HUES64 (cell line): ENCODE measurements around the gene PSMG3. TPM values are rescaled to one million over a fixed set of nuclear protein-coding genes. Genes with fewer than 3 reads are reported as not detected.

Source experiments
- H3K27ac ChIP-seq: 2 replicates; pipeline ENCODE4 v1.7.0; 2013; ENCODE audit warnings: low read depth, low read length, inconsistent platforms
- H3K27me3 ChIP-seq: 2 replicates; pipeline ENCODE4 v1.6.1; 2013; ENCODE audit warnings: mild to moderate bottlenecking, low read length; ENCODE audit not compliant: insufficient read depth
- H3K36me3 ChIP-seq: 2 replicates; pipeline ENCODE4 v1.6.1; 2013; ENCODE audit warnings: mild to moderate bottlenecking, low read length; ENCODE audit not compliant: insufficient read depth
- H3K4me1 ChIP-seq: 2 replicates; pipeline ENCODE4 v1.6.1; 2013; ENCODE audit warnings: mild to moderate bottlenecking, low read length, moderate library complexity; ENCODE audit not compliant: insufficient read depth
- H3K4me3 ChIP-seq: 2 replicates; pipeline ENCODE4 v1.5.1; 2013; ENCODE audit warnings: mild to moderate bottlenecking, low read length, moderate library complexity
- H3K9ac ChIP-seq: 2 replicates; pipeline ENCODE4 v1.6.1; 2013; ENCODE audit warnings: mild to moderate bottlenecking, low read depth, low read length
- H3K9me3 ChIP-seq: 2 replicates; pipeline ENCODE4 v1.6.1; 2013; ENCODE audit warnings: low read depth, low read length; ENCODE audit not compliant: insufficient read depth
- WGBS: fragments of 150-250, 120-280 bp; methylation state at CpG from one replicate; pipeline ENCODE4 v1.1.7; 2013; ENCODE audit warnings: missing lambda C conversion rate; 5-methylcytosine and 5-hydroxymethylcytosine counted together
- polyA plus RNA-seq, 2 experiments: library from polyadenylated mRNA; stranded (reverse); fragments of 50-300 nt; gene quantifications; one replicate each; pipeline ENCODE4 v1.2.3, GENCODE V29; 2013

Gene PSMG3
- polyA plus RNA-seq (2013, experiment 1 of 2) = 39.5 TPM
- polyA plus RNA-seq (2013, experiment 2 of 2) = 35.7 TPM

- Histone ChIP-seq H3K4me3 (peak within 1 kb of the TSS; percentile 93), H3K9me3 (no peaks in the 10 kb centered on the region), H3K27me3 (no peaks in the 10 kb centered on the region), H3K36me3 (peaks cover 5% of the 10 kb centered on the region), H3K4me1 (peaks cover 14% of the 10 kb centered on the region), H3K27ac (peak within 1 kb of the TSS; percentile 79), H3K9ac (peak within 1 kb of the TSS; percentile 85)
- WGBS = 50% methylated on average over 95 of the region's 95 CpGs
Observed at GRCh38 chr7:1569833-1570632, at the start of gene PSMG3. Gene PSMG3, minus strand, starts transcription at chr7:1570032. Its CDS starts 693 bp downstream, at chr7:1569339.

GRCh38 chr7:1618475-1618874 is 48.6 kb upstream of the PSMG3 start:
- H3K36me3 ChIP-seq = no peaks in the 10 kb centered on the region
- no peak overlapping the region for H3K4me3 ChIP-seq
- 76% methylated on average over 3 of the region's 3 CpGs for WGBS
- no peaks in the 10 kb centered on the region for H3K27me3 ChIP-seq
- H3K9ac ChIP-seq = no peak overlapping the region
- no peaks in the 10 kb centered on the region for H3K9me3 ChIP-seq
- H3K27ac ChIP-seq = no peak overlapping the region
- H3K4me1 ChIP-seq = no peaks in the 10 kb centered on the region

GRCh38 chr7:1617957-1618356 is 48.1 kb upstream of the PSMG3 start:
- no peaks in the 10 kb centered on the region for H3K36me3 ChIP-seq
- H3K9ac ChIP-seq = no peak overlapping the region
- 89% methylated on average over 8 of the region's 8 CpGs for WGBS
- no peaks in the 10 kb centered on the region for H3K9me3 ChIP-seq
- H3K27me3 ChIP-seq = no peaks in the 10 kb centered on the region
- H3K4me1 ChIP-seq = no peaks in the 10 kb centered on the region
- no peak overlapping the region for H3K27ac ChIP-seq
- no peak overlapping the region for H3K4me3 ChIP-seq

GRCh38 chr7:1616741-1617140 is 46.9 kb upstream of the PSMG3 start:
- no peaks in the 10 kb centered on the region for H3K27me3 ChIP-seq
- no peaks in the 10 kb centered on the region for H3K9me3 ChIP-seq
- no peak overlapping the region for H3K27ac ChIP-seq
- 95% methylated on average over 8 of the region's 8 CpGs for WGBS
- no peak overlapping the region for H3K9ac ChIP-seq
- no peaks in the 10 kb centered on the region for H3K4me1 ChIP-seq
- no peaks in the 10 kb centered on the region for H3K36me3 ChIP-seq
- H3K4me3 ChIP-seq = no peak overlapping the region

GRCh38 chr7:1611708-1612241 is 41.9 kb upstream of the PSMG3 start:
- H3K27ac ChIP-seq = no peak overlapping the region
- 88% methylated on average over 8 of the region's 10 CpGs for WGBS
- H3K27me3 ChIP-seq = no peaks in the 10 kb centered on the region
- no peaks in the 10 kb centered on the region for H3K9me3 ChIP-seq
- H3K9ac ChIP-seq = no peak overlapping the region
- no peaks in the 10 kb centered on the region for H3K4me1 ChIP-seq
- no peak overlapping the region for H3K4me3 ChIP-seq
- no peaks in the 10 kb centered on the region for H3K36me3 ChIP-seq

- WGBS = 92% methylated on average over 26 of the region's 26 CpGs
- H3K4me3 ChIP-seq = no peak overlapping the region
- no peak overlapping the region for H3K27ac ChIP-seq
- H3K36me3 ChIP-seq = no peaks in the 10 kb centered on the region
- no peak overlapping the region for H3K9ac ChIP-seq
- H3K4me1 ChIP-seq = no peaks in the 10 kb centered on the region
- no peaks in the 10 kb centered on the region for H3K9me3 ChIP-seq
- H3K27me3 ChIP-seq = no peaks in the 10 kb centered on the region
Observed at GRCh38 chr7:1610678-1611302, 41.0 kb upstream of the PSMG3 start.

- Histone ChIP-seq H3K4me1 (no peaks in the 10 kb centered on the region), H3K27me3 (no peaks in the 10 kb centered on the region), H3K36me3 (no peaks in the 10 kb centered on the region), H3K4me3 (no peak overlapping the region), H3K9ac (no peak overlapping the region), H3K27ac (no peak overlapping the region), H3K9me3 (no peaks in the 10 kb centered on the region)
- 85% methylated on average over 24 of the region's 24 CpGs for WGBS
Observed at GRCh38 chr7:1610013-1610677, 40.3 kb upstream of the PSMG3 start.

GRCh38 chr7:1609023-1609422 is 39.2 kb upstream of the PSMG3 start:
- no peaks in the 10 kb centered on the region for H3K4me1 ChIP-seq
- 87% methylated on average over 10 of the region's 10 CpGs for WGBS
- no peaks in the 10 kb centered on the region for H3K9me3 ChIP-seq
- H3K4me3 ChIP-seq = no peak overlapping the region
- no peaks in the 10 kb centered on the region for H3K36me3 ChIP-seq
- H3K27ac ChIP-seq = no peak overlapping the region
- no peak overlapping the region for H3K9ac ChIP-seq
- no peaks in the 10 kb centered on the region for H3K27me3 ChIP-seq

DNA sequence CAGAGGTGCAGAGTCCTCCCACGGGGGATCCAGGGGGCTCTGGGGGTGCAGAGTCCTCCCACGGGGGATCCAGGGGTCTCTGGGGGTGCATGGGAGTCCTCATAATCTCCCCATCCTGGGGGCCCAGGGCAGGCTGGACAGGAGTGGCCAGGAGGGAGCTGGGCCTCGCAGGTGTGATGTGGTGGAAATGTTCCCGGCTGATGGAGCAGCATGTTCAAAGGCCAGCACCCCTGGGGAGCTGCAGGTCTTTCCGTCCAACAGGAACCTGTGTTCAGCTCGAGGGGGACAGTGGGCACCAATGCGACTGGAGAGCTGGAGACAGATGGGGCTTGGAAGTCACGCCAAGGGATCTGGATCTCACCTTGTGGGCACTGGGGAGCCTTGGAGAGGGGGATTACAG is 38.5 kb upstream of the PSMG3 start:
- H3K4me3 ChIP-seq = no peak overlapping the region
- H3K9ac ChIP-seq = no peak overlapping the region
- H3K27ac ChIP-seq = no peak overlapping the region
- H3K9me3 ChIP-seq = no peaks in the 10 kb centered on the region
- 91% methylated on average over 8 of the region's 8 CpGs for WGBS
- H3K4me1 ChIP-seq = no peaks in the 10 kb centered on the region
- H3K27me3 ChIP-seq = no peaks in the 10 kb centered on the region
- no peaks in the 10 kb centered on the region for H3K36me3 ChIP-seq

DNA sequence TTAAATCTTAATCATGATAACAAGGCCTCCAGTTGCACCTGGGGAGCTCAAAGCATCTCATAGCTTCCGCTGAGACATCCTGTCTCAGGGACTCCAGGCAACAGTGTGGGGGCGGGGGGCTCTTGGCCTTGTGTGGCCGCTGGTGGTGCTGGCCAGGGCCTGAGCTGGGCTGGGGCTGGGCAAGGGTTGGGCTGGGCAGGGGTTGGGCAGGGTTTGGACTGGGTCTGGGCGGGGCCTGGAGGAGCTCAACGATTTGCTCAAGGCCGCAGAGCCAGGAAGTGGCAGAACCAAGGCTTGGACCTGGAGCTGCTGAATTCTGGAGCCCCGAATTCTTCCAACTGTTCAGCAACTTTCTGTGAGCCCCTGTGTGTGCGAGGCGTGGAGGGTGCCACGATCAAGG is 37.9 kb upstream of the PSMG3 start:
- WGBS = 68% methylated on average over 10 of the region's 10 CpGs
- no peak overlapping the region for H3K27ac ChIP-seq
- H3K9me3 ChIP-seq = no peaks in the 10 kb centered on the region
- no peaks in the 10 kb centered on the region for H3K36me3 ChIP-seq
- H3K4me3 ChIP-seq = no peak overlapping the region
- H3K27me3 ChIP-seq = no peaks in the 10 kb centered on the region
- H3K4me1 ChIP-seq = no peaks in the 10 kb centered on the region
- H3K9ac ChIP-seq = no peak overlapping the region

- Histone ChIP-seq H3K4me1 (no peaks in the 10 kb centered on the region), H3K36me3 (no peaks in the 10 kb centered on the region), H3K9me3 (no peaks in the 10 kb centered on the region), H3K4me3 (no peak overlapping the region), H3K27ac (no peak overlapping the region), H3K27me3 (no peaks in the 10 kb centered on the region), H3K9ac (no peak overlapping the region)
- 76% methylated on average over 7 of the region's 7 CpGs for WGBS
Observed at GRCh38 chr7:1607001-1607400, 37.2 kb upstream of the PSMG3 start.
